GM19239 (cell line): ENCODE results near the gene SUPV3L1.

ENCODE experiments used
- DNase-seq: peaks from one replicate; pipeline ENCODE4 v3.0.0; 2011; ENCODE audit warnings: low spot score; ENCODE audit not compliant: insufficient read length
- FAIRE-seq: peaks from 2 replicates; lab custom pipeline; 2011; peaks lifted over from hg19 to GRCh38; lab: Jason Lieb, UNC

SUPV3L1 gene

DNA sequence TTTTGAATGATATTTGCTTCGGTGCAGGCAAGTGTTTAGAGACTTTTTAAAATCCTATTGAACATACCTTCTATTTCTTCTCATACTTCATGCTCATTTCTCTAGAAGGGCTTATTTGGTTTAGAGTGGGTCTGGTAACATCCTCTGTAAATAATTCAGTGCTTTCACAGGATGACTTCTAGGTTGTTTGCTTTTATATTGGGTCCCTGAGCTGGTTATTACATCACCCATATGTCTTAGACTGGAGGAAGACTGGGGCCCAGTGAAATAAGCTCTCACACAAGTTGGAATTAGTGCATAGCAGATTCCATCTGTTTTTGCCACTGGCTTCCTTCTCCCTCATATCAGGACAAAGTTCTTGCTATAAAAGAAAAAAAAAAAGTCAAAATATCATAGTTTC, 6.5 kb downstream of the SUPV3L1 start:
- FAIRE-seq: no peak

DNA sequence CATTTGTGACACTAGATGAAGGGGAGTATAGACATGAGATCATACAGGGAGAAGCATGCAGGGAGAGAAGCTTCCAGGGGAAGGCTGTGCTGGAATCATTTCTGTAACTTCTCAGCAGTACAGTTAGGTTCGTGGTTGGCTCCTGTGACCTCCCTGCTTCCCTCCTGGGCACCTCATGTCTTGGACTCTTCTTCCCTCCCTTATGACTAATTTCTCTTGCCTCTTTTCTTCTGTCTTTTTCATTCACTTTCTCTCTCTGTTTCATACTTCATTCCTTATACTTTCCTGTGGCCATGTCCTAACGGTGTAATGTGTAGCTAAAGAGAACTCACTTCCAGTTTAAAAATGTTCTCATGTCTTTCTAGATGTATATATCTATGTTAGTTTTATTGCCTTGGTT, 21.0 kb downstream of the SUPV3L1 start:
- no peak for DNase-seq
- FAIRE-seq: no peak

More for the DNA sequence above, 6.5 kb downstream of the SUPV3L1 start:
- DNase-seq: no peak

DNA sequence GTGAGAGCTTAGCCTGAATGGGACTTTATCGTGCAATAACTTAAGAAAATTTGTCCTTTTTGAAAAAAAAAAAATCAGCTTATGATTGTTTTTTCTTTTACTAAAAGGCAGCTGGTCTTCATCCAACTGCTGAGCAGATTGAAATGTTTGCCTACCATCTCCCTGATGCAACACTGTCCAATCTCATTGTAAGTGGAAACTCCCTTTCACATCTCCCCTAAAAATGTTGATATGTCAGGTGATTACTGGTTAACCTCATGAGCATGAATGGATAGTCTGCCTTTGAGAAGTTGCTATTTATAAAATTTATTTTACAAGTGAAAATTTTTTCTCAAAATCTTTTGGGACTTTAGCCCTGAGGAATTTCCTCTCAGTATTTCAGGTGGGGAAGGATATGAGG, 22.3 kb downstream of the SUPV3L1 start:
- no peak for DNase-seq
- no peak for FAIRE-seq

DNA sequence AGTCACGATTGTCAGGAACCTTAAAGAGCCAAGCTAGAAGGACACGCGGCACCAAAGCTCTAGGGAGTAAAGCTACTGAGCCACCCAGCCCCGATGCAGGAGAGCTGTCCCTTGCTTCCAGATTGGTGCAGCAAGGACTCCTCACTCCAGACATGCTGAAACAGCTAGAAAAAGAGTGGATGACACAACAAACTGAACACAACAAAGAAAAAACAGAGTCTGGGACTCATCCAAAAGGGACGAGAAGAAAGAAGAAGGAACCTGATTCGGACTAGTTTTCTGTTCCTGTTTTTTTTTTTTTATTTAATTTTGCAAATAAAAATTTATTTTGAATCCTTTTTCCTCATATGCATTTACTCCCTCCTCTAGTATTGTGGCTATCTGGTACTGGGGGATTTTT, 28.7 kb downstream of the SUPV3L1 start:
- DNase-seq: no peak
- no peak for FAIRE-seq

DNA sequence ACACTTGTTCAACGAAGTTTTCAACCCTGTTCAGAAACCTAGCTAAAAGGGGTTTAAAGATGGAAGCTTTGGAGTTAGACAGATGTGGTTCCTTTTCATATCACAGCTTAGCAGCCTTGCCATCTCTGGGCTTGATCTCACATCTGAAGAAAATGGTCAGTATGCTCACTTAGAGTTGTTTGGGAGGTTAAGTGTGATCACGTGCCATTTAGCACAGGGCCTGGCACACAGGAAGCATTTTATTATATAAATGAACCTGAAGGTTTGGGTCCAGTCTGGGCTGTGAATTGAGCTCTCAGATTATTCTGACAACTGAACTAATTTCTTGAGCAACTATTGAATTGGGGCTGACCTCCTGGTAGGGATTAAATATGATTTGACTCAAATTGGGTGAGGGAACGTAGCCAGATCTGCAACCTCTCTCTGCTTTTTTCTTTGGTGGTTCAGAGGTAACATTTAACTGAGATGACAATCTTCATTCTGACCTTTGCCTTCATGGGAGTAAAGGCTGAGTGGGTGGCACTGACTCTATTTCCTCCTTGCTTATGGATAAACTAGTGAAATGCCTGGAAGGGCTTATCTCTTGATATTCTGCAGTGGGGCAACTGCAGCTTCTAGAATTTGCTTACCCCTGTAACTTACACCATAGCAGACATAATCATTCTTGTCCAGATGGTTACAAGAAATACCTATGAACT, 29.9 kb downstream of the SUPV3L1 start:
- DNase-seq: no peak
- no peak for FAIRE-seq

DNA sequence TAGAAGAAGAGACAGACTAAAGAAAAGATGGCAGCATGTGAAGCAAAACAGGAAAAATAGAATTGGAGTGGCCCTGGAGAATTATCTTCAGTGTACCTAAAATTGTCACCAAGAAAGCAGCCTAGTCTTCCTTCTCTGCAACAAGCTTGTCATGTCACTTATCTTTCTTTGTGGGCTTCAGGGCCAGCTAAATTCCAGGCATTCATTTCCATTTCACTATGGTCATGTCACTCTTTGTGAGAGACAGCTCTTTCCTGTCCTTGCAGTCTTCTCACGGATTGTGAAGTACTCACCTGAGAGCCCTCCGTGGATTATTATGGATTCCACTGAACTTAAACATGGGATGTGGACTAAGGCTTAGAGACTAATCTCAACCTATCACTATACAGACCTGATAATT, 31.1 kb downstream of the SUPV3L1 start:
- FAIRE-seq: no peak

DNA sequence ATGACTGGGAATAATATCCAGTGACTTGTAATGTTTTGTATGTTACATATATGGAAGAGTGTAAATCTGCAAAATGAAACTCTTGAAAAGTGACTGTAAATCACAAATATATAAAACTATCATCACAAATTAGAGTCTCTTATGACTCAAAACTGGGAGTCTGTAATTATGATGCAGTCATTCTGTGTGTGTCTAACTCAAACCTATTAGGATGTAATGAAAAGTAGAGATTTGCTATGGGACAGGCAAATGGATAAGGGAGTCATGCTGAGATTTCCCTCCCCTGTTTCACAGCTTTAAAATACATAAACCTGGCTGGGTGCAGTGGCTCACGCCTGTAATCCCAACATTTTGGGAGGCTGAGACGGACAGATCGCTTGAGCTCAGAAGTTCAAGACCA, 31.5 kb downstream of the SUPV3L1 start:
- DNase-seq: no peak
- FAIRE-seq: no peak

More for the DNA sequence above, 31.1 kb downstream of the SUPV3L1 start:
- DNase-seq: no peak

DNA sequence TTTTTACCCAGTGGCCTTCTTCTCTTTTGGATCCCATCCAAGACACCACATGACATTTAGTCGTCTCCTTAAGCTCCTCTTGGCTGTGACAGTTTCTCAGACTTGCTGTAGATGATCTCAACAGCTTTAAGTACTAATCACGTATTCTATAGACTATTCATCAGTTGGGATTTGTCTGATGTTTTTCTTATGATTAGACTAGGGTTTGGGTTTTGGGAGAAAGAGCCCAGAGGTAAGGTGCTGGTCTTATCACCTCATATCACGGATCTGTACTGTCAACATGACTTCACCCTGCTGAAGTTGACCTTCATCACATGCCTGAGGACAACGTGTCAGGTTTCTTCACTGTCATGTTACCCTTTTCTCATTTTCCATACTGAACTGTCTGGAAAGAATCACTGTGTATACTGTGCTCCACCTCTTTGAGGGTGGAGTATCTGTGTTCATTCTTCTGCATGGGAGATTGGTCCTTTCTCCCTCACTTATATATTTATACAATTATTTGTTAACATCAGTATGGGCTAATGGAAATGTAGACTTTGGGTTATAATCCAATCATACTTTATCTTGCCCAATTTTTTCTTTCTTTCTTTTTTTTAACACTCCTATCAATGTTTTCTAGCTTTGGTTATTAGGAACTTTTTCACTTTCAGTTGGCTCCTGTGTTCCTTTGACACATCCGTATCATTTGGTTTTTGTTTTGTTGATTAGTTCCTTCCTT, 33.7 kb downstream of the SUPV3L1 start:
- DNase-seq (no peak), FAIRE-seq (peak; percentile 35)

DNA sequence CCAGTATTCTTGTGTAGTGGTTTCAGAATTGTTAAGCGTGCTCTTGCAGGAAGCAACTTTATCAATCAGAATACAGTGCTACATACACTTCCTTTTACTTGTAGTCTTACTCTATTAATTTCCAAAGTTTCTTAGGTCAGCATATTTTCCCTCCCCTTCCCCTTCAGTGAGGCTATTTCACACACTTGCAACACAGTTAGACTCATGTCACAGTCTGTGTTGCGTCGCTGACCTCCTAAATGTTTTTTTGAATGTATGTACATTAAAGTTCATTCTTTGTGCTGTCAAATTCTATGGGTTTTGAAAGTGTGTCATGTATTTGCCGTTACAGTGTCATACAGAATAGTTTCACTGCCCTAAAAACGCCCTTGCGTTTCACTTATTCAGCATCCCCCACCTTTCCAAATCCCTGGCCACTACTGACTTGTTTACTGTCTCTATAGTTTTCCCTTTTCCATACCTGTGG, 34.7 kb downstream of the SUPV3L1 start:
- FAIRE-seq: peak; percentile 35
- DNase-seq: no peak

DNA sequence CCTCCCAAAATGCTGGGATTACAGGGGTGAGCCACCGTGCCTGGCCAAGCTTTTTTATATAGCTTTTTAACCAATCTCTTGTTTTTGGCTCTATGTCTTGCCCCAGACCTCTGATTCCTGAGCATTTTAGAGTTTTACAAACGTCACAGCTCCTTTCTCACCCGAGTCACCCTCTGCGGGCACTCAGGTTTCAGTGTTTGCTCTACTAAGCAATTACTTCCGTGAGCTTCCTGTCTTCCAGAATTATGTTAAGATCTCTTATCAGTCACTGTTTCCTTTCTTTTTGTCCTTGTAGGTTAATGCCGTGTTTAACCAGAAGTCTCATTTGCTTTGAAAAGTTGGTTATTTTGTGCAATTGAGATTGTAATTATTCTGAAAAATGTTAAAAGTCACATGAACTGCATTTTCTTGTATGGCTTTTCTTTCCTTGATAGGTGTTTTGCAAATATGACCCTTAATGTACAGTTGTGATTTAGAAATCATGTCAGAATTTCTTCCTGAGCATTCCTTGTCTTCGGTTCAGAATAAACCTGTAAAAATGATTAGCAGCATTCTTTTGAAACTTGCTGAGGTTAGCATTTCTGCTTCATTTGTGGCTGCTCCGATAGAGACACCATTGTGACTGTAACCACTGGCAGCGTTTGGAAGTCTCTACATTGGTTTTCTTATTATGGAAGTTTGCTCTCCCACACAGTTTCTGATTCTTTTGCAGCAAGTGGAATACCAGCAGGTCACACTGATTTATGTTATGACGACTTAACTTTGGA, 35.6 kb downstream of the SUPV3L1 start:
- FAIRE-seq (peak; percentile 76), DNase-seq (no peak)

DNA sequence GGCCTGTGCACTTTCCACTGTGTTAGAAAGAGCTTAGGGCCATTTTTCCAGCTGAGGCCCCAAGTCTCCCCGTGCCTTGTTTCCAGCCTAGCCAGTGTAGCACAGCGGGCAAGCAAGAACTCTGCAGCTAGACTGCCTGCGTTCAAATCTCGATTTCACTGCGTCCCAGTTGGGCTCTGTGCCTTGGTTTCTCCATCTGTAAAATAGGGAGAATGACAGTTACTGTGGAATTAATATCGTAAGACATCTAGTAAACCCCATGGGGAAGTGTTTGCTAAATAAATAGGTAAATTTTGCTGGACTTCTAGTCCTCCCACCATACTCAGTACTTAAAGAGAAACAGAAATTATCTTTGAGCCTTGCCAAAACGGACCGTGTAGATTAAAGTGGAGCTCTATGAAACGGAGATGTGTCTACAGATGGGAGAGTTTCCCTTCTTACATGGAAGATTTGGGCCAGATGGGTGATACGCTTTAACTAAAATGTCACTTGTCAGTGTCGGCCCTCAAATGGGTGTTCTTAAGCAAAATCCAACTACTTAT, 36.6 kb downstream of the SUPV3L1 start:
- FAIRE-seq (no peak), DNase-seq (no peak)

DNA sequence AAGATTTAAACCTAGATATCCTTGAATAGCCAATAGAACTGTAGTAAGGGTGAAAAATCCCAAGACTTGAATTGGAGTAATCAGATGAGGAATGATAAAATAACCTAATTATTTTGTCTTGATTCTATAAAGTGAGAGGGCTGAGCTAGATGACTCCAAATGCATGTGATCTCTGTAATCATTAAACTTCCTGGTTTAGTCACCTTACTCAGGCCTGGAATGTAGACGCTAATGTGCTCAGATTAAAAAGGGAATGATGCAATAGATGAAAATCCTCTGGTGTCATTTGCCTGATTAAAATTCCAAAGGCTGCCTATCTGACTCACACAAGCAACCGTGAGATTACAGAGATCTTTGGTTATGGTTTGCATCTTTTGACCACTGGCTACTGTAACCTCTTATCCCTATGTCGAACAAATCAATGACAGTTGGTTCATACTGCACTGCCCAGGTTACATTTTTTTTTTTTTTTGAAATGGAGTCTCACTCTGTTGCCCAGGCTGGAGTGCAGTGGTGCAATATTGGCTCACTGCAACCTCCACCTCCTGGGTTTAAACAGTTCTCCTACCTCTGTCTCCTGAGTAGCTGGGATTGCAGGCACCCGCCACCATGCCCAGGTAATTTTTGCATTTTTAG, 37.2 kb downstream of the SUPV3L1 start:
- no peak for FAIRE-seq
- no peak for DNase-seq

DNA sequence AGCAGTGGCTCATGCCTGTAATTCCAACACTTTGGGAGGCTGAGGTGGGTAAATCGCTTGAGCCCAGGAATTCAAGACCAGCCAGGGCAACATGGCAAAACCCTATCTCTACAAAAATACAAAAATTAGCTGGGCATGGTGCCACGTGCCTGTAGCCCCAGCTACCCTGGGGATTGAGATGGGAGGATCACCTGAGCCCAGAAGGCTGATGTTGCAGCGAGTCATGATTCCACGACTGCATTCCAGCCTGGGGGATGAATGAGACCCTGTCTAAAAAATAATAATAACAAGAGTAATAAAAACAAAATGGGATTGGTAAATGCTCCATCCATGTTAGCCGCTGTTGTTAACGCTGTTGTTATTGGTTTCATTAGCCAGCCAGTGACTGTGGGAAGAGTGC, 38.8 kb downstream of the SUPV3L1 start:
- no peak for FAIRE-seq
- DNase-seq: no peak

DNA sequence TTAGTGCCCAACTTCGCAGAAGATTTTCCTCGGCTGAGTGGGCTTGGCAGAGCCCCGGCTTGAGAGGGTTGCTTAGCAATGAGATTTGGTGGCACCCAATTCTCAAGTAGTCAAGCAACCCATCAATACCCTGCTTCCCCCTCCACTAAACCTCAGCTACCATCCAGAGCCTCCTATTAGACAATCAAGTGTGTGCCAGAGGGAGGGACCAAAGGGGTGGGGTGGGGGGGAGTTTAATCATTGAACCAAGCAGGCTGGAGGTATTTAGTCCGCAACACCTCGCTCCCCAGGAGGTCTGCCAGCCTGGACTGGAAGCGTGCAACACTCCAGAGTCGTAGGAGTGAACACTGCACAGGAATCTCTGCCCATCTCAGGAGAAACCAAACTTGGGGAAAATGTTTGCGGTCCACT, 40.0 kb downstream of the SUPV3L1 start, which contains the start of gene HKDC1:
HKDC1 (plus strand) TSS at position 292 of the 411 bp plus-strand sequence; CDS start at position 396, 104 bp downstream.
- FAIRE-seq (no peak), DNase-seq (no peak)

DNA sequence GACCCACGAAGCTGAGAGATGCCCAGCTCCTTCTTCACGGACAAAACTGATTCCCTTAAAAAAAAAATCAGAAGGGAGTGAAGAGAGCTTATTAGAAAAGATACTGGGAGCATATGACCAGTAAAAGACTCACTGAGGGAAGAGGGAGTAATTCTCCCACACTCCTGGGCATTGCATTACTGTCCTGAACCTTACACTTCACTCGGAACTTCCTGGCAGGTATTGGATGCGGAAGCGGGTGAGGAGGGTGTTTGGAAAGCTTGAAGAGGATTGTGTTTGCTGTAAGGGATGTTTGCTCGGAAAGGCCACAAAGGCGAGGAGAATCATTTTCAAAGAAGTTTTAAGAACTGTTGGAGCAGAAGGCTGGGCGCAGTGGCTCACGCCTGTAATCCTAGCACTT, 40.5 kb downstream of the SUPV3L1 start:
- FAIRE-seq: no peak
- no peak for DNase-seq

DNA sequence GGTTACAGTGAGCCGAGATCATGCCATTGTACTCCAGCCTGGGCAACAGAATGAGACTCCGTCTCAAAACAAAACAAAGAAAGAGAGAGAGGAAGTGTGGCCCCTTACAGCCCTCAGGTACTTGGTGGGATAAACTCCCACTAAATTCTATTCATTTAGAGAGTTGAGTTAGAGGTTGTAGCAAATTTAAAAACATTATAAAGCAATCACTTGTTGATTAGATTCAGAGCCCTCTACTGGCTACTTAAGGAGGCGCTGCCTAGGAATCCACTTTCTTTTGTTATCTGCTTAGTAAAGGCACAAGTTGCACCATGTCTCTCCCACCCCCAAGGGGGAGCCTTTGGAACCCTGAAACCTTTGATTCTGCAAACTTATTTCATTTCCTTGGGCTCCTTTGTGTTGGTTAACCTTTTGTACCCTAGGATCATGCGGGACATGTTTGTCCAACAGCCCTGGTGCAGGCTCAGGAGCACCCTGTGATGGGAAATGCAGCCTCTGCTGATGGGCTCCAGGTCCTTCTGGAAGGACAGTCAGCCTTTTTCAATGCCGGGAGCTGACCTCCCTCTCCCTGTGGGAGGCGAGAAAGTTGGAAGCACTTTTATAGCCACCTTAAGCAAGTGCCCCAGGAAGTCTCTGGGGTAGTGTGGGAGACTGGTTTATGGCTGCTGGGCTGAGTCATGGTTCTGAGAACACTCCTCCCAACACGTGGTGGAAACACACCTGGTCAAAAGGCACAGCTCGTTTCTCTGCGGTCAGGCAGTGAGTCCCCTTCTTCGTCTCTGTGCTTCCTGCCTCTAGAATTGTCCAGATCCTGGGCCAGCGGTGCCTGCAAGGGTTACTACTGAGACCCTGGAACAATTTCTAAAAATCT, 42.4 kb downstream of the SUPV3L1 start:
- FAIRE-seq (peak; percentile 94), DNase-seq (peak; percentile 78)

DNA sequence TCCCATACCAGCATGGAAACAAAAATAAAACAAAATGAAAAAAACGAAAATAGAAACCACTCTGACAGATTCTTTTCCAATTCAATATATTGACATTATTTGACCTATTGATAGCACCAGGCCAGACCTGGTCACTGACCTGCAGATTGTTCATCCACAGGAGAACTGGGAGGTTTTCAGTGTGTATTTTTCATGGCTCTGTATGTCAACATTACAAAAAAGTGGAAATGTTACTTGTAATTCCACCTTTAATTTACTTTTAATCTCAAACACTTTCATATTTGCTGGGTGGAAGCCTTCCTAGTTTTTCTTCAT, 43.0 kb downstream of the SUPV3L1 start:
- DNase-seq (no peak), FAIRE-seq (peak; percentile 31)

DNA sequence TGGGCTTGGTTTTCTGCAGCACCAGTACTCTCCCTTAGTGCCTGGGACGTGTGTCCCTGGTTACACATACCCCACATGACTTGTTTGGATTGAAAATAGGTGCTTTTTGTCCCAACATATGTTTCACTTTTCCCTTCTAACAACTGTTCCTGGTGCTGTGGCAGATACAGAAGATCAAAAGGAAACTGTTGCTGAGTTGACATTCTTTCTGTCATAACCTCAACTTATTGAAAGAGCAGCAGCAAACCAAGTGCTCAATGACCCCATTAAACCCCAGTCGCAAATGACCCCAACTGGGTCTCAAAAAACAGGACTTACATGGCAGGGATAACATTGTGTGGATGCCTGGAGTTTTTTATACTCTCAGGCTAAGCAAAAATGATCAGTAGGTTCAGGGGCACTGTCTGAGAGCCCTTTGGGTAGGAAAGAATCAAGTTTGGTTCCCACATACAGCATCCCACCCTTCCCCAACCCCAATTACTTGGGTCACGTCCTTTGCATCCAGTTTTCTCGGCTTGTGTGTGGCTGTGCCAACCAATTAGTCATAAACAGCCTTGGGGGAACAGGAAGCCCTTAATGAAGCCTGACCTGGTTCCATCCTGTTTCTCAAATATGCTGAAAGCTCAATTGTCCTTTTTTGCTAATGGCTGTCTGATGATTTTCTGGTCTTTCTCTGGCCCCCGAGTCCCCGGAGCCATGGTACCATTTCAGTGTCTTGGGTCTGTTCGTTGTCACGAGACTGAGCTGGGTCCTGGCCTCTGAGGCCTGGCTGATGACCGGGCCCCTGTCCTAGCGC, 45.0 kb downstream of the SUPV3L1 start:
- FAIRE-seq: no peak
- DNase-seq: no peak

DNA sequence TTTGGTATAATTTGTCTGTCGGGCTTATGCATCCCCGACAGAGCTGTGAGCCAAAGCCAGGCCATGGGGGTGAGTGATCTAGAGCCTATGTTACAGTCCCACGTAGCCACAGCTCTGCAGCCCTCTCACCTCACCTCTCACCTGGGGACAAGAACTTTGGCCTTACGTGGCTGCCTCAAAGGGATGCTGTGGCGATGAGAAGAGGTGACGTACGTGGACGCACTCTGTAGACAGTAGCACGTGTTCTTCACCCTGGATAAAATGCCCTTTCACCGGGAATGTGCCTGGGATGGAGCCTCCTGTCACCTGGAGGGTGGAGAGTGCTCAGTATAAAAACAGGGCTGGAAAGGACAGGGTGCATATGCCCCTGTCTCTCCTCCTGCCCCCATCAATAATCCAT, 45.6 kb downstream of the SUPV3L1 start:
- DNase-seq (no peak), FAIRE-seq (no peak)
